Measurements from ENCODE around the gene CMSS1. TPM values are rescaled to one million over a fixed set of nuclear protein-coding genes. Genes with fewer than 3 reads are reported as not detected.

The CMSS1 gene
- total and polyA plus RNA-seq, 4 donors = 3.8 to 19.5 (median 7.5) TPM

DNA sequence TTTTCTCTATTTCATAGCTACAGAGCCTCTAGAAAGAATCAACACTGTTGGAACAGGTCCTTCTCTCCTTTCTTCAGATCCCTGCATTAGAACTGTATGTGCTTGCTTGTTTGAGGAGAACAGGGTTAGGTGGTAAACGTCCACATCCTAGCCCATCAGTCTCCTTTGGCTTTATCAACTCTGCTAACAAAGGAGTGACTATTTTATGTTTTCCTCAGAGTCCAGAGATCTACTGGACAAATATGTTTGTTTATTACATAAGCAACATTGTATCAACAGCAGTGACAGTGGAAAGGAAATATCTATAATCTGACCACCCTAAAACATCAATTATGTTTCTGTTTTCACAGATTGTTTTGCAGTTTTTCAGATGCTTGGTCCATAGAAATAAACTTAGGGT is 39.6 kb downstream of the CMSS1 start:
- no peaks in the 10 kb centered on the region for H3K27me3 ChIP-seq (ENCODE audit: control insufficient read depth in 4 of 4, insufficient read depth in 4 of 4, low read length in 3 of 4)
- no peaks in the 10 kb centered on the region for H3K36me3 ChIP-seq (ENCODE audit: control insufficient read depth in 4 of 4, insufficient read depth in 3 of 4, low read depth in 1 of 4, low read length in 3 of 4)
- no peak overlapping the region for H3K27ac ChIP-seq (ENCODE audit: low read depth in 1 of 2, low read length in 2 of 2)
- peaks cover 0 to 13% (median 3%) of the 10 kb centered on the region in 4 donors for H3K4me1 ChIP-seq (ENCODE audit: control insufficient read depth in 4 of 4, insufficient read depth in 4 of 4, low read length in 3 of 4)
- TF ChIP-seq FOXA1 (IDR thresholded peaks at IDR 0.05) (no peak), RAD21 (IDR thresholded peaks at IDR 0.05) (no peak), EGR1 (IDR thresholded peaks at IDR 0.05; ENCODE audit: low read depth in 2 of 2) (no peak), JUND (IDR thresholded peaks at IDR 0.05) (no peak), NR2F2 (IDR thresholded peaks at IDR 0.05) (no peak), SP1 (IDR thresholded peaks at IDR 0.05) (no peak), TAF1 (conservative IDR thresholded peaks at IDR 0.05) (no peak), HNF4G (IDR thresholded peaks at IDR 0.05) (no peak), RXRA (IDR thresholded peaks at IDR 0.05) (no peak), FOXA2 (IDR thresholded peaks at IDR 0.05) (no peak)
- TF ChIP-seq, protein P1, sequence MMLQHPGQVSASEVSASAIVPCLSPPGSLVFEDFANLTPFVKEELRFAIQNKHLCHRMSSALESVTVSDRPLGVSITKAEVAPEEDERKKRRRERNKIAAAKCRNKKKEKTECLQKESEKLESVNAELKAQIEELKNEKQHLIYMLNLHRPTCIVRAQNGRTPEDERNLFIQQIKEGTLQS (IDR thresholded peaks at IDR 0.05) = no peak
- TF ChIP-seq, protein P2, sequence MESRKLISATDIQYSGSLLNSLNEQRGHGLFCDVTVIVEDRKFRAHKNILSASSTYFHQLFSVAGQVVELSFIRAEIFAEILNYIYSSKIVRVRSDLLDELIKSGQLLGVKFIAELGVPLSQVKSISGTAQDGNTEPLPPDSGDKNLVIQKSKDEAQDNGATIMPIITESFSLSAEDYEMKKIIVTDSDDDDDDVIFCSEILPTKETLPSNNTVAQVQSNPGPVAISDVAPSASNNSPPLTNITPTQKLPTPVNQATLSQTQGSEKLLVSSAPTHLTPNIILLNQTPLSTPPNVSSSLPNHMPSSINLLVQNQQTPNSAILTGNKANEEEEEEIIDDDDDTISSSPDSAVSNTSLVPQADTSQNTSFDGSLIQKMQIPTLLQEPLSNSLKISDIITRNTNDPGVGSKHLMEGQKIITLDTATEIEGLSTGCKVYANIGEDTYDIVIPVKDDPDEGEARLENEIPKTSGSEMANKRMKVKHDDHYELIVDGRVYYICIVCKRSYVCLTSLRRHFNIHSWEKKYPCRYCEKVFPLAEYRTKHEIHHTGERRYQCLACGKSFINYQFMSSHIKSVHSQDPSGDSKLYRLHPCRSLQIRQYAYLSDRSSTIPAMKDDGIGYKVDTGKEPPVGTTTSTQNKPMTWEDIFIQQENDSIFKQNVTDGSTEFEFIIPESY (IDR thresholded peaks at IDR 0.05) = no peak
- TF ChIP-seq, protein P3, sequence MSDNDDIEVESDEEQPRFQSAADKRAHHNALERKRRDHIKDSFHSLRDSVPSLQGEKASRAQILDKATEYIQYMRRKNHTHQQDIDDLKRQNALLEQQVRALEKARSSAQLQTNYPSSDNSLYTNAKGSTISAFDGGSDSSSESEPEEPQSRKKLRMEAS (IDR thresholded peaks at IDR 0.05) = no peak
- TF ChIP-seq, protein P4, sequence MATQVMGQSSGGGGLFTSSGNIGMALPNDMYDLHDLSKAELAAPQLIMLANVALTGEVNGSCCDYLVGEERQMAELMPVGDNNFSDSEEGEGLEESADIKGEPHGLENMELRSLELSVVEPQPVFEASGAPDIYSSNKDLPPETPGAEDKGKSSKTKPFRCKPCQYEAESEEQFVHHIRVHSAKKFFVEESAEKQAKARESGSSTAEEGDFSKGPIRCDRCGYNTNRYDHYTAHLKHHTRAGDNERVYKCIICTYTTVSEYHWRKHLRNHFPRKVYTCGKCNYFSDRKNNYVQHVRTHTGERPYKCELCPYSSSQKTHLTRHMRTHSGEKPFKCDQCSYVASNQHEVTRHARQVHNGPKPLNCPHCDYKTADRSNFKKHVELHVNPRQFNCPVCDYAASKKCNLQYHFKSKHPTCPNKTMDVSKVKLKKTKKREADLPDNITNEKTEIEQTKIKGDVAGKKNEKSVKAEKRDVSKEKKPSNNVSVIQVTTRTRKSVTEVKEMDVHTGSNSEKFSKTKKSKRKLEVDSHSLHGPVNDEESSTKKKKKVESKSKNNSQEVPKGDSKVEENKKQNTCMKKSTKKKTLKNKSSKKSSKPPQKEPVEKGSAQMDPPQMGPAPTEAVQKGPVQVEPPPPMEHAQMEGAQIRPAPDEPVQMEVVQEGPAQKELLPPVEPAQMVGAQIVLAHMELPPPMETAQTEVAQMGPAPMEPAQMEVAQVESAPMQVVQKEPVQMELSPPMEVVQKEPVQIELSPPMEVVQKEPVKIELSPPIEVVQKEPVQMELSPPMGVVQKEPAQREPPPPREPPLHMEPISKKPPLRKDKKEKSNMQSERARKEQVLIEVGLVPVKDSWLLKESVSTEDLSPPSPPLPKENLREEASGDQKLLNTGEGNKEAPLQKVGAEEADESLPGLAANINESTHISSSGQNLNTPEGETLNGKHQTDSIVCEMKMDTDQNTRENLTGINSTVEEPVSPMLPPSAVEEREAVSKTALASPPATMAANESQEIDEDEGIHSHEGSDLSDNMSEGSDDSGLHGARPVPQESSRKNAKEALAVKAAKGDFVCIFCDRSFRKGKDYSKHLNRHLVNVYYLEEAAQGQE (IDR thresholded peaks at IDR 0.05) = no peak
- 31% methylated on average over 1 of the region's 1 CpG for WGBS
- H3K9ac ChIP-seq (ENCODE audit: low read depth in 1 of 2, low read length in 2 of 2) = no peak overlapping the region
- H3K9me3 ChIP-seq (ENCODE audit: control insufficient read depth in 4 of 4, low read length in 3 of 4) = no peaks in the 10 kb centered on the region
- DNase-seq (ENCODE audit: low spot score) = no peak
- no peak overlapping the region for H3K4me3 ChIP-seq (ENCODE audit: low read depth in 1 of 3, low read length in 3 of 3)

DNA sequence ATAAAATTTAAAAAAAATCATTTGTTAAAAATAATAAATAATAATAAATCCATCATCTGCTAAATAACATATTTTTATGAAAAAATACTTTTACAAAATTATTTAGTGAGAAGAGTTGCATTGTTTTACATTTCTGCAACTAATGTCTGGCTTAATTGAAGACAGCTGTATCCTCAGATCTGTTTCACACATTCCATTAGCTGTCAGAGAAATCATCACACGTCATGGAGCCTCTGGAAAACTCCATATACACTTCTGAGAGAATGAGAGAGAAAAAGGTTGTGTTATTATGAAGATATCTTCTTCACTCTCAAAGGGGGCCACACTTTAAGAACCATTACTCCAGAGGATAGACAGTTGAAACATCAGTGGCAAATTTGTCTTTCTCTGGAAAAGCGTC is 40.8 kb downstream of the CMSS1 start:
- DNase-seq (ENCODE audit: low spot score) = no peak
- WGBS = 88% methylated on average over 2 of the region's 2 CpGs
- Histone ChIP-seq H3K9me3 (ENCODE audit: control insufficient read depth in 4 of 4, low read length in 3 of 4) (no peaks in the 10 kb centered on the region), H3K4me3 (ENCODE audit: low read depth in 1 of 3, low read length in 3 of 3) (no peak overlapping the region), H3K9ac (ENCODE audit: low read depth in 1 of 2, low read length in 2 of 2) (no peak overlapping the region), H3K27ac (ENCODE audit: low read depth in 1 of 2, low read length in 2 of 2) (no peak overlapping the region), H3K27me3 (ENCODE audit: control insufficient read depth in 4 of 4, insufficient read depth in 4 of 4, low read length in 3 of 4) (no peaks in the 10 kb centered on the region), H3K4me1 (ENCODE audit: control insufficient read depth in 4 of 4, insufficient read depth in 4 of 4, low read length in 3 of 4) (peaks cover 0 to 13% (median 3%) of the 10 kb centered on the region in 4 donors), H3K36me3 (ENCODE audit: control insufficient read depth in 4 of 4, insufficient read depth in 3 of 4, low read depth in 1 of 4, low read length in 3 of 4) (no peaks in the 10 kb centered on the region)
- TF ChIP-seq RAD21 (IDR thresholded peaks at IDR 0.05) = no peak
- TF ChIP-seq, protein P4 (IDR thresholded peaks at IDR 0.05) = no peak
- no peak for TF ChIP-seq HNF4G (IDR thresholded peaks at IDR 0.05)
- TF ChIP-seq EGR1 (IDR thresholded peaks at IDR 0.05; ENCODE audit: low read depth in 2 of 2) = no peak
- no peak for TF ChIP-seq YY1 (IDR thresholded peaks at IDR 0.05)
- TF ChIP-seq FOXA1 (IDR thresholded peaks at IDR 0.05) = no peak
- TF ChIP-seq RXRA (IDR thresholded peaks at IDR 0.05) = no peak
- TF ChIP-seq TAF1 (conservative IDR thresholded peaks at IDR 0.05) = no peak
- no peak for TF ChIP-seq JUND (IDR thresholded peaks at IDR 0.05)
- TF ChIP-seq GABPA (IDR thresholded peaks at IDR 0.05 in 1 of 2, conservative IDR thresholded peaks at IDR 0.05 in 1 of 2) = no peak
- TF ChIP-seq, protein P1 (IDR thresholded peaks at IDR 0.05) = no peak
- no peak for TF ChIP-seq NR2F2 (IDR thresholded peaks at IDR 0.05)
- no peak for TF ChIP-seq FOXA2 (IDR thresholded peaks at IDR 0.05)
- TF ChIP-seq, protein P2 (IDR thresholded peaks at IDR 0.05) = no peak
- TF ChIP-seq, protein P3 (IDR thresholded peaks at IDR 0.05) = no peak
- no peak for TF ChIP-seq SP1 (IDR thresholded peaks at IDR 0.05)
- TF ChIP-seq HNF4A (conservative IDR thresholded peaks at IDR 0.05) = no peak
